Adipose tissue (tissue), 3 donors: ENCODE data around the gene ZNHIT6. TPM values are rescaled to one million over a fixed set of nuclear protein-coding genes. Genes with fewer than 3 reads are reported as not detected.

Experiments used
- H3K27ac ChIP-seq: one replicate; pipeline ENCODE4 v1.5.1; 2013; ENCODE audit warnings: low read depth, low read length
- WGBS, 3 donors: extraction: QIAGEN DNeasy Blood & Tissue Kit; methylation state at CpG; one replicate each; pipeline ENCODE4 v1.1.7; 2013; 5-methylcytosine and 5-hydroxymethylcytosine counted together
- polyA plus RNA-seq, 3 donors: library from polyadenylated mRNA; stranded (reverse); fragments of 200-250 nt; gene quantifications; one replicate each; pipeline ENCODE4 v1.2.3, GENCODE V29; 2013
- donor health status: healthy with polysubstance abuse.
- donor health status: Bipolar disorder and iron deficiency.
- donor health status: healthy.

ZNHIT6 gene
- polyA plus RNA-seq, 3 donors: 3.8 to 13.3 (median 9.7) TPM

GRCh38 chr1:85605484-85606413 lies 102.5 kb downstream of the ZNHIT6 start:
- no peak overlapping the region for H3K27ac ChIP-seq
- WGBS, 3 donors: 56 to 90% (median 89%) methylated on average over 8 of the region's 8 CpGs

GRCh38 chr1:85604298-85604997 lies 103.8 kb downstream of the ZNHIT6 start:
- WGBS, 3 donors: 77 to 87% (median 85%) methylated on average over 3 of the region's 3 CpGs
- H3K27ac ChIP-seq: no peak overlapping the region

GRCh38 chr1:85603086-85603880 lies 105.0 kb downstream of the ZNHIT6 start:
- H3K27ac ChIP-seq: no peak overlapping the region
- 78 to 84% (median 84%) methylated on average over 7 of the region's 7 CpGs for WGBS, 3 donors

GRCh38 chr1:85602571-85602970 lies 105.7 kb downstream of the ZNHIT6 start:
- 87 to 93% (median 93%) methylated on average over 4 of the region's 4 CpGs for WGBS, 3 donors

DNA sequence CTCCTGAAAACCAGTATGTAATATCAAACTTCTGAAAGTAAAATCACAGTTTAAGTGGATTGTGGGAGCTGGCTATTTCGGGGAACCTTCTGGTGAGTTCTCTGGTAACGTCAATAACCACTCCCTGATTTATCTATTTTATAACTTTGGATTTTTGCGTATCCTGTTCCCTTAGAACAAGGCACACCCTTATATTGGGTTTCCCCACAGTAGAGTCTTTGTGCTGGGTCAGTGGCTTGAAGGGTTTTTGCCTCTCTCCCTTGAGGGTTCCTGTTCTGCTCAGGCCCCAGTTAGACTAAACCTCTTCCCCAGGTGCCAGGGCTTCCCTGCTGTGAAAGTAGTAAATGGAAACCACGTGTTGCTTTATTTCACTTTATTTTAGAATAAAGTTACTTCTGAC lies 106.3 kb downstream of the ZNHIT6 start:
- H3K27ac ChIP-seq: no peak overlapping the region
- WGBS, 3 donors: 77 to 94% (median 94%) methylated on average over 4 of the region's 4 CpGs

More at GRCh38 chr1:85602571-85602970, 105.7 kb downstream of the ZNHIT6 start:
- H3K27ac ChIP-seq: no peak overlapping the region

- H3K27ac ChIP-seq: no peak overlapping the region
- WGBS, 3 donors: 20 to 71% (median 66%) methylated on average over 2 of the region's 2 CpGs
Measured at GRCh38 chr1:85599681-85600080, 108.6 kb downstream of the ZNHIT6 start.

Other genes starting within 250 kb of the ZNHIT6 start
- gene DDAH1, start 243.3 kb downstream of the ZNHIT6 start, polyA plus RNA-seq: 1 to 10 TPM; 5.4 to 9.1 (median 5.6) TPM
- gene CCN1, start 127.7 kb downstream of the ZNHIT6 start, polyA plus RNA-seq: 1,000 to 10,000 TPM in 1 of 3 donors, 100 to 1,000 TPM in 1, 10 to 100 TPM in 1; 64.6 to 1,017 (median 195) TPM